ENCODE measurements around the gene TFDP1.

The TFDP1 gene

DNA sequence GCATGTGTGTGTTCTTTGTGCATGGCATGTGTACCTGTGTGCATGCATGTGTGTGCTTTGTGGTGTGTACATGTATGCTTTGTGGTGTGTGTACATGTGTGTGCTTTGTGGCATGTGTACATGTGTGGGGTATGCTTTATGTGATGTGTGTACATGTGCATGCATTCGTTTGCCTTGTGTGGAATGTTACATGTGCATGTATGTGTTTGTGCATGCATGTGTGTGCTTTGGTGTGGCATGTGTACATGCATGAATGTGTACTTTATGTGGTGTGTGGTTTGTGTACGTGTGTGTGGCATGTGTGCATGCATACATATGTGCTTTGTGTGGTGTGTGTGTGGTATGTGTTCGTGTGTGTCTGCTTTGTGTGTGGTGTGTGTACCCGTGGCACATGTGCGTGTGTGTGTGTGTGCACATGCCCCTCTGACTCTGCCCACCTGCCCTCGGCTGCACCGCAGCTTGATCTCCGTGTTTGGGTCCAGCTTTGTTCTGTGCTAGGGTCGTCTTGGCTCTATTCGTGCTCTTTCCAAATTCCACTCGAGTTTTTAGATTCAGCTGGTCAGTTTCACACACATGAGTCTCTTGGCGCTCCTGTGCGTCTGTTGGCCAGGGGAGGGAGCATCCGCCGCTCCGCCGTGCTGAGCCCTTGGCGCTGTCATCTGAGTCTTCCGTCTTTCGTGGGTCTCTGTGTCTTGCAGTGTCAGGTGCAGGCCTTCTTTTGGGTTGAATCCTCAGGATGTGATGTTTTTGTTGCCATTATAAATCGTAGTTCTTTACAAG is 46.5 kb upstream of the TFDP1 start:
- no peak overlapping the region for H3K4me2 ChIP-seq (ENCODE audit: low read length)
- H3K27me3 ChIP-seq (ENCODE audit: insufficient read depth, low read length) = no peaks in the 10 kb centered on the region
- no CpG with 5 or more reads among the region's 21 CpGs for WGBS (ENCODE audit: extremely low coverage, insufficient coverage, insufficient read length)
- peaks cover 5% of the 10 kb centered on the region for H3K79me2 ChIP-seq (ENCODE audit: control insufficient read depth, insufficient read depth, low read length, poor library complexity)
- peaks cover 13% of the 10 kb centered on the region for H3K9me3 ChIP-seq (ENCODE audit: insufficient read depth, low read depth, low read length)
- H2BK120ac ChIP-seq (ENCODE audit: insufficient read depth, low read length, poor library complexity) = no peak overlapping the region
- peak overlapping the region; percentile 7 for H3K4me3 ChIP-seq (ENCODE audit: low read depth, low read length)
- no peak overlapping the region for H4K91ac ChIP-seq (ENCODE audit: low read depth, low read length)
- H3K14ac ChIP-seq (ENCODE audit: low read length) = no peak overlapping the region
- H2BK12ac ChIP-seq (ENCODE audit: low read length) = no peak overlapping the region
- no peak overlapping the region for H3K9ac ChIP-seq (ENCODE audit: low read length)
- H2AK5ac ChIP-seq (ENCODE audit: low read length) = no peak overlapping the region
- no peak overlapping the region for H3K23ac ChIP-seq (ENCODE audit: low read length)
- DNase-seq = no peak
- no peak overlapping the region for H4K8ac ChIP-seq (ENCODE audit: low read depth, low read length)
- no peak overlapping the region for H4K12ac ChIP-seq (ENCODE audit: low read depth, low read length)
- H3K27ac ChIP-seq (ENCODE audit: low read depth, low read length) = no peak overlapping the region
- peaks cover 32 to 45% of the 10 kb centered on the region in 2 experiments for H3K36me3 ChIP-seq (ENCODE audit: control insufficient read depth in 1 of 2, insufficient read depth in 2 of 2, low read length in 2 of 2)
- H3K79me1 ChIP-seq (ENCODE audit: low read length) = peaks cover 7% of the 10 kb centered on the region
- H3K4ac ChIP-seq (ENCODE audit: low read depth, low read length) = no peak overlapping the region
- H2AFZ ChIP-seq (ENCODE audit: insufficient read depth, low read length, poor library complexity) = no peak overlapping the region
- H2BK5ac ChIP-seq (ENCODE audit: low read depth, low read length, poor library complexity) = no peak overlapping the region
- no peak overlapping the region for H3K18ac ChIP-seq (ENCODE audit: low read length)
- H3K4me1 ChIP-seq (ENCODE audit: control insufficient read depth in 1 of 2, insufficient read depth in 2 of 2, low read length in 2 of 2) = peaks cover 5 to 8% of the 10 kb centered on the region in 2 experiments

DNA sequence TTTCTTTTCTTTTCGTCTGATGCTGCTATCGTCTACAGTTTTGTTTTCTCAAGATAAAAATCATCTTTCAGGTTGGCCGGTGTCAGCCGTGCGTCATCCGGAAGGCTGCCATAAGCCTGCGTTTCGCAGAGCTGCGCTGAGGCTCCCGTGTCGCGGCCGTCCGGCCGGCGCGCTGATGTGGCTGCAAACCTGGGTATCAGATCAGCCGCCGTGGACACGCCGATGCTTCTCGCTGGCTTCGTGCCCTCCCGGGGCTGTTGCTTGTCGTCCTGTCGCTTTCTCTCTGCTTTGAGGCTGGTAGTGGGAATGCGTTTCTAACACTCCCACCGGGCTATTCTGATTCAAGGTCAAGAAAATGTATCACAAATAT is 45.9 kb upstream of the TFDP1 start:
- H3K23ac ChIP-seq (ENCODE audit: low read length) = no peak overlapping the region
- peaks cover 3 to 6% of the 10 kb centered on the region in 2 experiments for H3K4me1 ChIP-seq (ENCODE audit: control insufficient read depth in 1 of 2, insufficient read depth in 2 of 2, low read length in 2 of 2)
- H2BK120ac ChIP-seq (ENCODE audit: insufficient read depth, low read length, poor library complexity) = no peak overlapping the region
- H4K8ac ChIP-seq (ENCODE audit: low read depth, low read length) = no peak overlapping the region
- H2BK12ac ChIP-seq (ENCODE audit: low read length) = no peak overlapping the region
- H4K91ac ChIP-seq (ENCODE audit: low read depth, low read length) = no peak overlapping the region
- H3K79me2 ChIP-seq (ENCODE audit: control insufficient read depth, insufficient read depth, low read length, poor library complexity) = peaks cover 3% of the 10 kb centered on the region
- H2AFZ ChIP-seq (ENCODE audit: insufficient read depth, low read length, poor library complexity) = no peak overlapping the region
- H3K27ac ChIP-seq (ENCODE audit: low read depth, low read length) = no peak overlapping the region
- no peak overlapping the region for H3K4ac ChIP-seq (ENCODE audit: low read depth, low read length)
- peaks cover 4% of the 10 kb centered on the region for H3K79me1 ChIP-seq (ENCODE audit: low read length)
- peaks cover 13% of the 10 kb centered on the region for H3K9me3 ChIP-seq (ENCODE audit: insufficient read depth, low read depth, low read length)
- H2AK5ac ChIP-seq (ENCODE audit: low read length) = no peak overlapping the region
- no peak overlapping the region for H3K4me2 ChIP-seq (ENCODE audit: low read length)
- no peaks in the 10 kb centered on the region for H3K27me3 ChIP-seq (ENCODE audit: insufficient read depth, low read length)
- peaks cover 32 to 45% of the 10 kb centered on the region in 2 experiments for H3K36me3 ChIP-seq (ENCODE audit: control insufficient read depth in 1 of 2, insufficient read depth in 2 of 2, low read length in 2 of 2)
- H3K18ac ChIP-seq (ENCODE audit: low read length) = no peak overlapping the region
- no peak overlapping the region for H2BK5ac ChIP-seq (ENCODE audit: low read depth, low read length, poor library complexity)
- H3K14ac ChIP-seq (ENCODE audit: low read length) = no peak overlapping the region
- no CpG with 5 or more reads among the region's 28 CpGs for WGBS (ENCODE audit: extremely low coverage, insufficient coverage, insufficient read length)
- DNase-seq = no peak
- no peak overlapping the region for H4K12ac ChIP-seq (ENCODE audit: low read depth, low read length)
- H3K4me3 ChIP-seq (ENCODE audit: low read depth, low read length) = no peak overlapping the region
- no peak overlapping the region for H3K9ac ChIP-seq (ENCODE audit: low read length)

- H2BK5ac ChIP-seq (ENCODE audit: low read depth, low read length, poor library complexity) = no peak overlapping the region
- H3K14ac ChIP-seq (ENCODE audit: low read length) = no peak overlapping the region
- H4K8ac ChIP-seq (ENCODE audit: low read depth, low read length) = no peak overlapping the region
- no peak overlapping the region for H3K4me3 ChIP-seq (ENCODE audit: low read depth, low read length)
- H3K4me1 ChIP-seq (ENCODE audit: control insufficient read depth in 1 of 2, insufficient read depth in 2 of 2, low read length in 2 of 2) = peaks cover 7 to 9% of the 10 kb centered on the region in 2 experiments
- no peak overlapping the region for H2AK5ac ChIP-seq (ENCODE audit: low read length)
- peaks cover 5% of the 10 kb centered on the region for H3K79me2 ChIP-seq (ENCODE audit: control insufficient read depth, insufficient read depth, low read length, poor library complexity)
- no peak overlapping the region for H4K91ac ChIP-seq (ENCODE audit: low read depth, low read length)
- no peak overlapping the region for H3K27ac ChIP-seq (ENCODE audit: low read depth, low read length)
- WGBS (ENCODE audit: extremely low coverage, insufficient coverage, insufficient read length) = no CpG with 5 or more reads among the region's 18 CpGs
- no peak overlapping the region for H3K4ac ChIP-seq (ENCODE audit: low read depth, low read length)
- H3K4me2 ChIP-seq (ENCODE audit: low read length) = no peak overlapping the region
- no peak overlapping the region for H4K12ac ChIP-seq (ENCODE audit: low read depth, low read length)
- DNase-seq = no peak
- H3K9me3 ChIP-seq (ENCODE audit: insufficient read depth, low read depth, low read length) = peaks cover 16% of the 10 kb centered on the region
- H2AFZ ChIP-seq (ENCODE audit: insufficient read depth, low read length, poor library complexity) = no peak overlapping the region
- peaks cover 7% of the 10 kb centered on the region for H3K79me1 ChIP-seq (ENCODE audit: low read length)
- H2BK120ac ChIP-seq (ENCODE audit: insufficient read depth, low read length, poor library complexity) = no peak overlapping the region
- H2BK12ac ChIP-seq (ENCODE audit: low read length) = no peak overlapping the region
- H3K27me3 ChIP-seq (ENCODE audit: insufficient read depth, low read length) = no peaks in the 10 kb centered on the region
- H3K36me3 ChIP-seq (ENCODE audit: control insufficient read depth in 1 of 2, insufficient read depth in 2 of 2, low read length in 2 of 2) = peaks cover 37 to 47% of the 10 kb centered on the region in 2 experiments
- no peak overlapping the region for H3K9ac ChIP-seq (ENCODE audit: low read length)
- no peak overlapping the region for H3K23ac ChIP-seq (ENCODE audit: low read length)
- H3K18ac ChIP-seq (ENCODE audit: low read length) = no peak overlapping the region
These were observed 45.4 kb upstream of the TFDP1 start for GRCh38 chr13:113539176-113539575.

GRCh38 chr13:113539822-113540221 is 44.7 kb upstream of the TFDP1 start:
- no peak overlapping the region for H3K4me3 ChIP-seq (ENCODE audit: low read depth, low read length)
- H3K27ac ChIP-seq (ENCODE audit: low read depth, low read length) = no peak overlapping the region
- peaks cover 11 to 12% of the 10 kb centered on the region in 2 experiments for H3K4me1 ChIP-seq (ENCODE audit: control insufficient read depth in 1 of 2, insufficient read depth in 2 of 2, low read length in 2 of 2)
- H3K27me3 ChIP-seq (ENCODE audit: insufficient read depth, low read length) = no peaks in the 10 kb centered on the region
- H3K9me3 ChIP-seq (ENCODE audit: insufficient read depth, low read depth, low read length) = peaks cover 16% of the 10 kb centered on the region
- H2BK5ac ChIP-seq (ENCODE audit: low read depth, low read length, poor library complexity) = no peak overlapping the region
- H4K91ac ChIP-seq (ENCODE audit: low read depth, low read length) = no peak overlapping the region
- no peak overlapping the region for H3K14ac ChIP-seq (ENCODE audit: low read length)
- H3K18ac ChIP-seq (ENCODE audit: low read length) = no peak overlapping the region
- H3K23ac ChIP-seq (ENCODE audit: low read length) = no peak overlapping the region
- no peak for DNase-seq
- peaks cover 9% of the 10 kb centered on the region for H3K79me1 ChIP-seq (ENCODE audit: low read length)
- H3K4ac ChIP-seq (ENCODE audit: low read depth, low read length) = no peak overlapping the region
- H4K8ac ChIP-seq (ENCODE audit: low read depth, low read length) = no peak overlapping the region
- peaks cover 2% of the 10 kb centered on the region for H3K79me2 ChIP-seq (ENCODE audit: control insufficient read depth, insufficient read depth, low read length, poor library complexity)
- H2AK5ac ChIP-seq (ENCODE audit: low read length) = no peak overlapping the region
- H4K12ac ChIP-seq (ENCODE audit: low read depth, low read length) = no peak overlapping the region
- H2BK120ac ChIP-seq (ENCODE audit: insufficient read depth, low read length, poor library complexity) = no peak overlapping the region
- H3K36me3 ChIP-seq (ENCODE audit: control insufficient read depth in 1 of 2, insufficient read depth in 2 of 2, low read length in 2 of 2) = peaks cover 38 to 48% of the 10 kb centered on the region in 2 experiments
- no peak overlapping the region for H2BK12ac ChIP-seq (ENCODE audit: low read length)
- no peak overlapping the region for H2AFZ ChIP-seq (ENCODE audit: insufficient read depth, low read length, poor library complexity)
- no CpG with 5 or more reads among the region's 15 CpGs for WGBS (ENCODE audit: extremely low coverage, insufficient coverage, insufficient read length)
- H3K9ac ChIP-seq (ENCODE audit: low read length) = no peak overlapping the region
- no peak overlapping the region for H3K4me2 ChIP-seq (ENCODE audit: low read length)

Data from trophoblast cell (in vitro differentiated cells and primary cell).